ENCODE results near the gene SLC17A6. TPM values are rescaled to one million over a fixed set of nuclear protein-coding genes. Genes with fewer than 3 reads are reported as not detected.

Gene SLC17A6
- total RNA-seq, 1 experiment from 2014 or later: not detected

- CTCF ChIA-PET: interaction anchor here (0.6 kb wide), 1 partner anchor 80 kb away, joined by 3 read pairs; no protein-coding TSS in a partner anchor
- peaks cover 51% of the 10 kb centered on the region for H3K27me3 ChIP-seq (replicated peaks; ENCODE audit: insufficient read depth, low read depth, low read length, poor library complexity)
- POLR2A ChIA-PET (ENCODE audit: low non-redundant PET): no interaction called here
- BruUV-seq (replicated peaks): no TSS peak
- no peaks in the 10 kb centered on the region for H3K9me3 ChIP-seq (ENCODE audit: low read depth, low read length, poor library complexity, severe bottlenecking)
- no peak overlapping the region for H3K4me3 ChIP-seq (ENCODE audit: low read depth, low read length, poor library complexity, severe bottlenecking)
- intact Hi-C loops (cut with micrococcal nuclease; ENCODE audit: unreplicated experiment): no loop called here
- no peak overlapping the region for H3K27ac ChIP-seq (ENCODE audit: low read depth, low read length, poor library complexity, severe bottlenecking)
- DNase-seq (ENCODE audit: low spot score): no peak
- H3K4me1 ChIP-seq (ENCODE audit: insufficient read depth, low read length, poor library complexity, severe bottlenecking): no peaks in the 10 kb centered on the region
- no peak for TF ChIP-seq EZH2 (IDR thresholded peaks at IDR 0.05; ENCODE audit: borderline replicate concordance, low read depth, low read length, poor library complexity, severe bottlenecking)
- TF ChIP-seq CTCF (conservative IDR thresholded peaks at IDR 0.05; ENCODE audit: low read depth, low read length): no peak
- H3K36me3 ChIP-seq (ENCODE audit: insufficient read depth, low read length, poor library complexity, severe bottlenecking): no peaks in the 10 kb centered on the region
Measured at GRCh38 chr11:22339611-22340010, 1.4 kb downstream of the SLC17A6 start.

- Histone ChIP-seq H3K9me3 (ENCODE audit: low read depth, low read length, poor library complexity, severe bottlenecking) (no peaks in the 10 kb centered on the region), H3K27me3 (replicated peaks; ENCODE audit: insufficient read depth, low read depth, low read length, poor library complexity) (peaks cover 53% of the 10 kb centered on the region), H3K4me1 (ENCODE audit: insufficient read depth, low read length, poor library complexity, severe bottlenecking) (no peaks in the 10 kb centered on the region), H3K4me3 (ENCODE audit: low read depth, low read length, poor library complexity, severe bottlenecking) (no peak overlapping the region), H3K27ac (ENCODE audit: low read depth, low read length, poor library complexity, severe bottlenecking) (no peak overlapping the region), H3K36me3 (ENCODE audit: insufficient read depth, low read length, poor library complexity, severe bottlenecking) (no peaks in the 10 kb centered on the region)
- intact Hi-C loops (cut with micrococcal nuclease; ENCODE audit: unreplicated experiment): no loop called here
- ChIA-PET POLR2A (ENCODE audit: low non-redundant PET) (no interaction called here), CTCF (no interaction called here)
- no peak for TF ChIP-seq EZH2 (IDR thresholded peaks at IDR 0.05; ENCODE audit: borderline replicate concordance, low read depth, low read length, poor library complexity, severe bottlenecking)
- DNase-seq (ENCODE audit: low spot score): no peak
- BruUV-seq (replicated peaks): no TSS peak
Measured at GRCh38 chr11:22340235-22340634, 2.1 kb downstream of the SLC17A6 start.

- H3K4me1 ChIP-seq (ENCODE audit: insufficient read depth, low read length, poor library complexity, severe bottlenecking): no peaks in the 10 kb centered on the region
- H3K27ac ChIP-seq (ENCODE audit: low read depth, low read length, poor library complexity, severe bottlenecking): no peak overlapping the region
- H3K27me3 ChIP-seq (replicated peaks; ENCODE audit: insufficient read depth, low read depth, low read length, poor library complexity): peaks cover 53% of the 10 kb centered on the region
- no peak for DNase-seq (ENCODE audit: low spot score)
- no TSS peak for BruUV-seq (replicated peaks)
- ChIA-PET POLR2A (ENCODE audit: low non-redundant PET) (no interaction called here), CTCF (no interaction called here)
- intact Hi-C loops (cut with micrococcal nuclease; ENCODE audit: unreplicated experiment): no loop called here
- H3K36me3 ChIP-seq (ENCODE audit: insufficient read depth, low read length, poor library complexity, severe bottlenecking): no peaks in the 10 kb centered on the region
- TF ChIP-seq CTCF (conservative IDR thresholded peaks at IDR 0.05; ENCODE audit: low read depth, low read length) (no peak), EZH2 (IDR thresholded peaks at IDR 0.05; ENCODE audit: borderline replicate concordance, low read depth, low read length, poor library complexity, severe bottlenecking) (no peak)
- H3K4me3 ChIP-seq (ENCODE audit: low read depth, low read length, poor library complexity, severe bottlenecking): no peak overlapping the region
- no peaks in the 10 kb centered on the region for H3K9me3 ChIP-seq (ENCODE audit: low read depth, low read length, poor library complexity, severe bottlenecking)
Measured at GRCh38 chr11:22340701-22341587, 2.8 kb downstream of the SLC17A6 start.

GRCh38 chr11:22341588-22341931 lies 3.4 kb downstream of the SLC17A6 start:
- POLR2A ChIA-PET (ENCODE audit: low non-redundant PET): no interaction called here
- H3K27me3 ChIP-seq (replicated peaks; ENCODE audit: insufficient read depth, low read depth, low read length, poor library complexity): peaks cover 53% of the 10 kb centered on the region
- no peaks in the 10 kb centered on the region for H3K4me1 ChIP-seq (ENCODE audit: insufficient read depth, low read length, poor library complexity, severe bottlenecking)
- DNase-seq (ENCODE audit: low spot score): no peak
- no peaks in the 10 kb centered on the region for H3K36me3 ChIP-seq (ENCODE audit: insufficient read depth, low read length, poor library complexity, severe bottlenecking)
- TF ChIP-seq EZH2 (IDR thresholded peaks at IDR 0.05; ENCODE audit: borderline replicate concordance, low read depth, low read length, poor library complexity, severe bottlenecking) (no peak), CTCF (conservative IDR thresholded peaks at IDR 0.05; ENCODE audit: low read depth, low read length) (no peak)
- H3K4me3 ChIP-seq (ENCODE audit: low read depth, low read length, poor library complexity, severe bottlenecking): no peak overlapping the region
- no peak overlapping the region for H3K27ac ChIP-seq (ENCODE audit: low read depth, low read length, poor library complexity, severe bottlenecking)
- CTCF ChIA-PET: no interaction called here
- H3K9me3 ChIP-seq (ENCODE audit: low read depth, low read length, poor library complexity, severe bottlenecking): no peaks in the 10 kb centered on the region
- intact Hi-C loops (cut with micrococcal nuclease; ENCODE audit: unreplicated experiment): no loop called here
- BruUV-seq (replicated peaks): no TSS peak
